GM19324 (cell line): ENCODE data around the gene SPOCK1.

ENCODE experiments used
- ATAC-seq: cut with Tn5 transposase; IDR thresholded peaks from one replicate; pipeline ENCODE4 v1.9.1; 2021; ENCODE audit warnings: mild to moderate bottlenecking, moderate library complexity; ENCODE audit not compliant: unreplicated experiment, low FRiP score

SPOCK1 gene

DNA sequence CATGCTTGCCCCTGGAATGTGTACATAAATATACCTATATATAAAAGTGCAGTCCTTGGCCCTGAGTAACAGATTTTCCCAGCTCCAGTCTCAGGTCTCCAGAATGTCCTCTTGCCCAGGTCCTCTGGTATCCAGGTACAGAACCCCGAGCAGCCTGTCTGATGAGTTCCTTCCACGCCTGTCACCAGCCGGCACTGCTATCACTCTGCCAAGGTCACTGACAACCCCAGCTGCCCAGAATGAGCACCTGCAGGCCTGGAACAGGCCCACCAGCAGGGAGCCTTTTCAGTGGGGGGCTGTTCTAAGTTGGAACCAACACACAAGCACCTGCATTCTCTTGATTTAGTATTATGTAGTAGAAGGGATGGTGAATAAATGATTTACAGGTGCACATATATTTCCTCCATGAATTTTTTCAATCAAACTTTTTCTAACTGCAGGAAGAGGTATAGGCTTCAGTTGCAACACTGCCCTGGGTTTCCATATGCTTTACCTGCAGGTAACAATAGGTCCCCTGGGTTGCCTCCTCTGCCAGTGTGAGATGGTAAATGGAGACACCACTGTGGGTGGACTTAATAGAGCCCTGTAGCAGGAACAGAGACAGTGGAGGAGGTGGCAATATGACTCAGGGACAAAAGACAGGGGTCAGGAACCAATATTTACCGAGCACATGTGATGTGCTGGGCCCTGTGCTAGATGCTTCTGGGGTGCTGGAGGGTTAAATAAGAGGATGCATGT lies 291.9 kb downstream of the SPOCK1 start:
- no peak for ATAC-seq

DNA sequence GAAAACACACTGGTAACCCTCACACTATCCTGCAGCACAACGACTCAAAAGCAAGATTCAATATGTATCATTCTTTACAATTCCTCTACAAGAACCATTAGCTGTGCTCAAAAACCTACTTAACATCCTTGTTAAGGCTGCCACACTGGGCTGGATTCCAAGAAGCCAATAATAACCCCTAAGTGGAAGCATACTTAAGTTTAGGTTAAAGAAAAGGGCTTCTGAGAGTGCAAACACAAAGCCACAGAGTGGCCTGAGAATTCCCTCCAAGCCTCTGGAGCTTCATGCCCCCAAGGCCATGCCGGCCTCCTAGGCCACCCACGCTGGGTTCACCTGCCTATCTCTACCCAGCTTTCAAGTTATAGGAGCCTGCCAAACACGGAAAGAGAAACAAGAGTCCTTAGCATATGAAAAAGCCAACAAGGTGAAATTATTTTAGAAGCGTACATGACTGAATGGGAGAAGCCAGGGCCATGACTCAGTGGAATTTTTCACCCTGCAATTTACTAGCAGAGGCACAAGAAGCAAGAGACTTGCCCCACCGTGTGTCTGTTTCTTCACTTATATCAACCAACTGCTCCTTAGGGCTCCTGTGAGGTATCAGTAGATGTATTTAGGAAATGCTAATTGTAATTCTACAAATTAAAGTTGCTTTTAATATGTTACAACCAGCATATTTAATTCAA lies 293.0 kb downstream of the SPOCK1 start:
- ATAC-seq: no peak

DNA sequence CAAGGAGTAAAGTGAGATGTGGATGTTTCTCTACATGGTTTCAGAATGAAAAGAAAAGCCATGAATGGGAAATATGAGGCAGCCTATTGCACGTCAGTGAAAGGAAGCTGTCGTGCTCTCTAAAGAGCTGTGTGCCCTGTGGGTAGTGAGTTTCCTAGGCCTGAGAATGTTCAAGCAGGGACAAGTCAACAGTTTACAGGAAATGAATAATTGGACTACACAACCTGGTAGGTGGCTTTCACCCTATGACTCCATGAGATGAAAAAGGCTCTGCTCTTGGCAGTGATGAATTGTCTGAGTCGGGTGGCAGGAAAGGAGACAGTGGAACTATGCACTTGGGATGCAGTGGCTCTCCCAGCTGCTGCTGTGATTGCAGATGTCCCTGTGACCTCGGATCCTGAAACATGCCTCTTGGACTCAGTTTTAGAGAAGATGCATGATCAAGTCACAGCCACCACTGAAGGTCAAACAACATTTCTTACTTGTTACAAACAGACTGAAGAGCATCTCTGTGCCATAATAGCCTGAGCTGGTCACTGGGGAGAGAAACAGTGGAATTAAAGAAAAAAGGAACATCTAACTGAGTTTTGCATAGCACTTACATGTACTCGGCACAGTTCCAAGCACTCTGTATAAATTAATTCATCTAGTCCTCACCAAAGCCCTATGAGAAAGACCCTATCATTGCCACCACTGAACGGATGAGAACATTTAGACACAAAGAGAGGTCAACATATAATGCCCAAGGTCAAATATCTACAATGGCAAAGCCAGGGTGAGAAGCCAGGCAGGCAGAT lies 293.7 kb downstream of the SPOCK1 start:
- ATAC-seq: no peak

DNA sequence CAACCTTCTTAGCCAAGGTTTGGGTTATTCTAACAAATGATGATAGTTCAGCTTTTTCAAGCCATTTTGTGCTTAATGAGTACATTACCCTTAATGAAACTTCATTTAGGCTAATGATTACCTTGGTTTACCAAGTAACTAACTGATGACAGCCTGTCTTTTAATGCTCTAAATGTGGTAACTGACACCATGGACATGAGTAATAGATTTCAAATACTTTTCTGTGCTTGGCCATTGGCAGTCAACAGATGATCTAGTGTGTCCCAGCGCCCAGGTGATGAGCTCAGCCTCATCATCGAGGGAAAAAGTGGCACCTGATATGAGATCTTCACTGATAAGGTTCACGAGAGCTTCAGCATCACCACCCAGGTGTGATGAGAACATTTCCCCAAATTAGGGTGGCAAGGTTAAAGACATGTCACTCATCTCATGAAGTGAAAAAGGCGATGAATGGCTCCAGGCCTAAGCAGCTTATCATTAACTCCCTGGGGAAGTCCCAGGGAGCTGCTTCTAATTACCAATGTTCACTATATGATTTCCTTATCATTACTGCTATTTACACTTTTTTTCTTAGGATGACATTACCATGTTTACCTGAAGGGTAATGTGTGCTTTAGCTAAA lies 296.0 kb downstream of the SPOCK1 start:
- ATAC-seq: peak; percentile 47

DNA sequence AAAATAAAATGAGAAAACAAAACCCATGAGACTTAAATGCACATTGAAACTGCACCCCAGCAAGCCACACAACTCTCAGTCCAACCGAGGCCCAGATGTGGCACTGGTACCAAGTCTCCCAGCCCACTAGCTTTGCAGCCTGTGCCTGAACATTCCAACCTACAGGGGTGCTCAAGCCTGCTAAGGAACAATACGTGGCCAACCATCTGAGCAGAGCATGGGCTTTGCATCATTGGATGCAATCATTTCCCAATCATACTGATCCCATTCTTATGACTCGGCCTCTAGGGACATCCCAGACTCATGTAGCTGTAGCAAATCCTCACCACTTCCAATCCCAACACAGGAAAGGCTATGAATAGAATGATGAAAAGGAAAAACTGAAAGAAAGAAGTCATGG lies 297.2 kb downstream of the SPOCK1 start:
- ATAC-seq: no peak

DNA sequence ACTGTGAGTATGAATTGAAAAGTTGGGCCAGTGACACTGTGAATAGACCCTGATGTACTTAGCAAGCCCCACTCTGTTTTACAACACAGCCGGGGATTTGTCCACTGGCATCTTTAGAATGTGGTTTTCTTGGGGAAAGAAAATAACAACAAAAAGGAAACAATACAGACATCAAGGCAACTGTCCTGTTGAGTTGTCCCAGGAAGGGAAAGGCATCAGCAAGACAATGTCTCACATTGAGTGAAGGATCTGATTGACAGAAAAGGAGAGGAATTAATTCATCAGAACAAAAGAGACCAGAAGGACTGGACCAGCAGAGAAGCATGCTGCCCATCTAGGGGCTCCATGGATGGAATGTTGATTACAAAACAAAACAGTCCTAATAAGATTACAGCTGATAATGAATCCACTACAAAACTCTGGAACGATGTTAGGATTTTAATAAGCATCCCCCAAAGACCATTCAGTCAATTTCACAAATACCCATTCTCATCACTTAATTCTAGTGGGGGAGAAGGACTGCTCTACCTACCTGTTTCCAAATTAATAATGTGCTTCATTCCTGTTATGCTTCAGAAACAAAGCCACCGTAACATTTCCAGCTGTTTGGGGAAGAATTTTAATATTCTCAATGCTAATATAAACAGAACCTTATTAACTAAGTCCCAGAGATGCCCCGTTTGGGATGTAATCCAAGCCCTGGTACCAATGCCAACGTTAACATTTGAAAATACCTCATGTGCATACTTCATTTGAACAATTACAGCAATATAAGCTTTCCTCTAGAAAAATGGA lies 298.0 kb downstream of the SPOCK1 start:
- no peak for ATAC-seq

DNA sequence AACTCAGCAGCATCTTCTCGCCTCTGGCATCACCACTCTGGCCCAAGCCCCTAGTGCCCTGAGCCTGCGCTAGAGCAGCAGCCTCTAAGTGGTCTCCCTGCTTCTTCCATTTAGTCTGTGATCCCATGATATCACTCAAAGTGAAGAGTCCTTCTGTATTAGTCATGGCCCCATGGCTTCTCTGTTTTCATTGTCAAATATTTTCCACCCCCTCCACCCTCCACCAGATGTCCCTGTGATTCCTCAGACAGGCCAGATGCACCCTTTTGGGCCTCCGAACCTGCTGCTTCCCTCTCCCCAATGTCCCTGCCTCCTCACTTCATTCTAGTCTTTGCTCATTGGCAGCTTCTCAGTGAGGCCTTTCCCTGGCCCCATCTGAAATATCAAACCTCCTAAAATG lies 299.2 kb downstream of the SPOCK1 start:
- no peak for ATAC-seq

DNA sequence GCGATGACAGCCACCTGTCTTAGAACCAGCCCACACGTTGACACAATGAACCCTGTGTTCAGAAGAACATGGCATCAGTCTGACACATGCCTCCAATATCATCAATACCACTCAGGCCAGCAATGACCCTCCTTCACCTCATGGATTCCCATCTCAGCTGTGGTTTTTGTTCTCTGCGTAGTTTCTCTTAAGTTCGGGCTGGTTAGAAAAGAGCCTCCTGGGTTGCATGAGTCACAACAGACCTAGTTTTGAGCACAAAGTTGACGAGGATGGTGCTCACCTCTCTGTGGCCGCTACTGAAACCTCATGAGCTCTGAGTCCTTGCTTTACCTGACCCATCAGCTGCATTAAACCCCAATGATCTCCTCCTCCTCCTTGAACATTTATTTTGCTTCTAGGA lies 299.9 kb downstream of the SPOCK1 start:
- no peak for ATAC-seq

DNA sequence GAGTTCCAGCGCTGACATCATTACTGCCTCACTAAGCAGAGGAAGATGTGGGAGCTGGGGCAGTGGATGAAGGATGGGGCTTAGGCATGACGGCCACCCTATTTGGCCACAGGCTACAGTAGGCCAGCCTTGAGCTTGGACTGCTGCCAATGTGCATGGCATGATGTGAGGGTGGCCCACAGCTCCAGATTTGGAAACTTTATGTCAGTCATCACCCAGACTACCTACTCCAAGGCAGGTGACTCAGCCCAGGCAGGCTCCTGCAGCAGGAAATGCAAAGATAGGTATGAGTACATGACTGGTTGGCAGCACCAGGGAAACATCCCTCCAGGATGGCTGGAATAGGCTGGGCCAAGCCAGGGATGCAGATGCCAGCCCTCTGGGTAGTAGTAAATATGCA lies 303.6 kb downstream of the SPOCK1 start:
- no peak for ATAC-seq

DNA sequence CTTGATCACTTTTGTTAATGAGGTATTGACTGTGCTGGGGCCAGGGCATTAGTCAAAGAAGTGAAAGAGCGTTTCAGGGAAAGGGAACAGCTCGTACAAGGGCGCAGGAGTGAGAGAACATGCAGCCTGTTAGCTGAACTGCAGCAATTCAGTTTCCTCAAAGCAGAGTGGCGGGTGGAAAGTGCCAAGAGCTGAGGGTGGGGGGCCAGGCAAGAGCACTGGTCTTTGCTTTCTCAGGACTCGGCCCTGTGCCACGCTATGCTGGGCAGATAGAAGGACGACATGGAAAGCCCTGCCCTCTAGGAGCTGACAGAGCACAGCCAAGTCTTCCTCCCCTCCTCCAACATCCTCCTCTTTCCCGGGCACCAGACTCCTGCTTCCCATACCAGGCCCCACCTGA lies 304.8 kb downstream of the SPOCK1 start:
- no peak for ATAC-seq

DNA sequence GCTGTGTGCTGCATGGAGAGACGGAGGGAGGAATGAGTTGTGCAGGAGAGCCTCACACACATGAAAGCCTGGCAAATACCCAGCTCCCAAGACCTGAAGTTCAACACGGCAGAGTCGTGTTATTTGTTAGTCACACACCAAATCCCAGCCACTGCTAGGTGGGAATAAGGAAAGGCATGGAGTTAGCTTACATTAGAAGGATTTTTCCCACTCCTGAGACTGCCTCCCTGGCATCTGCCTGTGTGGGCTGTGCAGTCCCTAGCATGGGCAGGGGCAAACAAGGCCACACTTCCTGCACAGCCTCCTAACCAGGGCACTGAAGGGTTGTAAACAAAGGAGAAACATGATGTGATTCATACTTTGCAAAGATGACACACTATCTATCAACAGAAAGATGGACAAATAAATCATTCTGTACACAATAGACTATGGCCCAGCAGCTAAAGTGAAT lies 306.8 kb downstream of the SPOCK1 start:
- no peak for ATAC-seq

DNA sequence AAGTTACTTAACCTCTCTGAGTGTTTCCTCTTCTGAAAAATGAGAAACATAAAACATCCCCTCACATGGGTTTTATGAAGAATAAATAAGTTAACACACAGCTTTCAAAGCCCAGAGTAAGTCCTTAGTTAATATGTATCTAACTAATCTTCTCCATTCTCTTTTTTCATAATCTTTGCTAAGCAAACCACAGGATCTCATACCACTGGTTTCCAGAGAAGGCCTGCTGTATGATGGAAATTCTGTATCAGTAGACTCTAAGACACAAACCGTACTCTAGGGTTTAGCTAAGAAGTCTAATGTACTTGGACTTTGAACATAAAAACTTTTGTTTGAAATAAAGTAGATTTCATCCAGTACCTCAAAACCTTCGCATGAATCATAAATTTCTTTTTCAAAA lies 307.9 kb downstream of the SPOCK1 start:
- ATAC-seq: no peak

DNA sequence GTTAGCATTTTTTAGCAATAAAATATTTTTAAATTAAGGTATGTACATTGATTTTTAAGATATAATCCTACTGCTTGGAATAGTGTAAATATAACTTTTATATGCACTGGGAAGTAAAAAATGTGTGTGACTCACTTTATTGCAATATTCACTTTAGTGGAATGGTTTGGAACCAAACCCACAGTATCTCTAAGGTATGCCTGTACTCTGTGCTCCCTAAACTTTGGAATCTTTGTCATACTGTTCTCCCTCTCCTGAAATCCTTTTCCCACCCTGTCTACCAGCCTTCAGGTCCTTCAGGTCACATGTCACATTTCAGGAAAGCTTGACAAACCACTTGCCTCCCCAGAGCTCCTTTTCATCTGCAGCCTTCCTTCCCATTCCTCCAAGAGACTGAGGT lies 308.7 kb downstream of the SPOCK1 start:
- ATAC-seq: no peak

DNA sequence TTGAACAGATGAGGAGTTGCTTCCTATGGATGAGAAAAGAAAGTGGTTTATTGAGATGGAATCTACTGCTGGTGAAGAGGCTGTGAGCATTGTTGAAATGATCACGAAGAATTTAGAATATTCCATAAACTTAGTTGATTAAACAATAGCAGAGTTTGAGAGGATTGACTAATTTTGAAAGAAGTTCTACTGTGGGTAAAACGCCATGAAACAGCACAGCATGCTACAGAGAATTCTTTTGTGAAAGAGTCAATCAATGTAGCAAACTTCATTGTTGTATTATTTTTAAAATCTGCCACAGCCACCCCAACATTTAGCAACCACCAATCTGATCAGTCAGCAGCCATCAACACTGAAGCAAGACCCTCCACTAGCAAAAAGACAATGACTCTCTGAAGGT lies 309.1 kb downstream of the SPOCK1 start:
- no peak for ATAC-seq

DNA sequence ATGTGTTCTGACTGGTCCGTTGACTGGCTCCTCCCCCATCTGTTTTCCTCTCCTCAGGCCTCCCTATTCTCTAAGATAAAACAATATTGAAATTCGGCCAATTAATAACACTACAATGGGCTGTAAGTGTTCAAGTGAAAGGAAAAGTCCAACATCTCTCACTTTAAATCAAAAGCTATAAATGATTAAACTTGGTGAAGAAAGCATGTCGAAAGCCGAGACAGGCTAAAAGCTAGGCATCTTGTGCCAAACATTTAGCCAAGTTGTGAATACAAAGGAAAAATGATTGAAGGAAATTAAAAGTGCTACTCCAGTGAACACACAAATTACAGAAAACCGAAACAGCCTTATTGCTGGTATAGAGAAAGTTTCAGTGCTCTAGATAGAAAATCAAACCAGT lies 310.6 kb downstream of the SPOCK1 start:
- ATAC-seq: no peak

DNA sequence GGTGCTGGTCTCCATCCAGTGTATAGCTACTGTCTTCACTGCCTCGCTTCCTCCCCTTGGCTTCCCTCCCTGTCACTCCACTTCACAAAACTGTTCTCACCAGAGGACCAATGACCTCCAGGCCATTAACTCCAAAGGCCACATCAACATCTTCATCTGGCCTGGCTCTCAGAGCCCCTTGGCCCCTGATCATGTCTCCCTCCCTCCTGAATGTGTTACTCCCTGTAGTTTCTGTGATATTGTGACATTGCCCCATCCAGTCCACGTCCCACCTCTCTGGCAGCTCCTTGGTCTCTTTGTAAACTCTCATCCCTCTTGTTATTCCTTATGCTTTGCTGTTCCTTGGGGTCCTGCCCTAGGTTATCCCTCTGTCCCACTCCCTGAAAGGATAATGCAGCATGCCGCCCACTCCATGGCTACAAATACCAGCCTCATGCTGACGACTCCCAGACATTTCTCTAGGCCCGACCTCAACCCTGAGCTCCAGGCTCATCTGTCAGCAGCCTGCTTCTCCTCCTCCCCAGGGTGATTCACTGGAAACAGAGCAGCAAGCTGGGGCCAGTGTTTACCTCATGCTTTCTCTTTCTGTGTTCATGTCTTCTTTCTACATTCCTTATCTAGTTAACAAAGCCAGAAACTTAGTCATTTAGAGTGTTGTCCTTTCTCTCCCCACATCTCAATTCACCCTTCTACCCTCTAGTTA lies 312.2 kb downstream of the SPOCK1 start:
- ATAC-seq: no peak

DNA sequence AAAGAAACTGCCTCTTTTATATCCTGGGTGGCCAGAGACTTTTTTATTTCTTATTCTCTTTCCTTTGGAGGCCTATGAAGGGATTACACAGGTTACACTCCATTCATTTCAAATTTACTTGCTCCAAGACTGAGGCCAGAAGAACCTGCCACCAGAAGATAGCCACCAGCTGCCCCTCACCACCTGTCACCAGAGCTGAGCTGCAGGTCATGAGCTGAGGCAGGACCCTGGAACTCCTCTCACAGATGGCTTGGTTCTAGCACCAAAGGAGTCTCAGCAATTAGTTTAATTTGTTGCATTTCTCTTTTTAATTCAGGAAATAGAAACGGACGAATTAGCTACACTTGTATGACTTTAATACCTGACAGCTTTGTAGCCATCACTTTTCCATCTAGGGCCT lies 313.9 kb downstream of the SPOCK1 start:
- no peak for ATAC-seq

DNA sequence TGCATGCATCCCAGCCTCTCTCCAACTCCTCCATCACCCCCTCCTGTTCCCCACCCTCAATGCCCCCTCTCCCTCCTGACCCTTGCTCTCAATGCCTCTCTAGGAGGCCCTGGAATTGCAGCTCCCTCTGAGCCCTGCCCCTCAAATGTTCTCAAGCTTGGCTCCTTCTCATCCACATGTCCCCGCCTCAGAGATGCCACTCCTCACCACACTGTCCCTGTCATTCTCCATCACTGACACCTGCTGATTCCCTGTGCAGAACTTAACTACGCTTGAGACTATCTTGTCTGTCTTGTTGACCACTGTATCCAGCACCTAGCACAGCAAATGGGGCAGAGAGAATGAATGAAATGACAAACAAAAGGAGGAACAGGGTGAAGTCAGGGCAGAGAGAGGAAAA lies 314.4 kb downstream of the SPOCK1 start:
- no peak for ATAC-seq

DNA sequence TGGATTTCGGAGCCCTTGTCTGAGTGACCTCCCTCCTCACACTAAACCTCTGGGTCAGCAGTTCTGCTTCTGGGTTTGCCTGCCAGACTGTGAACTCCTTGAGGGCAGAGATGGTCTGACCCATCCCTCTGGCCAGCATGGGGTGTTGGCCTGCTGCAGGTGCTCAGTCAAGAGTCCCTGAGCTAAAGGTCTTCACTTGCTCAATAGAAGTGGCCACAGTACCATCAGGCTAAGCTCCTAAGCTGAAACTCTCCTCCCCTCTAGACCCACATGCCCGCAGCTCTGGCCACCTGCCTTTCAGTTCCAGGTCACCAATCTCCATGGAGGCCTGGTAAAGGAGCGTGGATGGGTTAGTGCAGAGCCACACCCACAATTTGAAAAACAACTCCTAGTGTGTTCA lies 316.6 kb downstream of the SPOCK1 start:
- ATAC-seq: no peak

DNA sequence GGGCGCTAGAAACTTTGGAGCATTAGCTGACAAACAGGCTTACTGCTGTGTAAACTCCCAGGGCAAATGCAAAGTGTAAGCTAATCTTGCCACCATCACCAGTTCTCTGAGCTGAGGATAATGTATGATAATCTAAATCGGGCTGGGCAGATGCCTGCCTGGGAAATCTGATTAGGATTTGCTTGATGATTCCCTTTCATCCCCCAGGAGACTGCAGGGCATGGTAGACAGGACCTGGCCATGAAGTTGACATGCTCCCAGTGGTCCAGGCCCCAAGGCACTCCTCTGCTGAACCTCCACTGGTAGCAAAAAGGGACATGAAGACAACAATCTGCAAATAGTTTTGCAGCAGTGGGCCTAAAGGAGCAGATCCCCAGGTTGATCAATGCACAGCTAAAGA lies 317.5 kb downstream of the SPOCK1 start:
- ATAC-seq: no peak
